ENCODE results near the gene PCDHB4.
"Not testable (repeated sequence)": the region's sequence is repeated elsewhere in the genome, so short reads cannot be mapped to it uniquely, and the experiment has no call there.

GRCh38 chr5:141096181-141096580 is 25.4 kb upstream of the PCDHB4 start:
- TF ChIP-seq EZH2 (IDR thresholded peaks at IDR 0.05; ENCODE audit: low read depth); CTCF (conservative IDR thresholded peaks at IDR 0.05): not testable (repeated sequence)
